HEK293 (cell line): ENCODE measurements around the gene BTRC.
A peak's percentile ranks its signal among the peaks of the same experiment; 100 is the strongest.

ENCODE experiments used
- ATF2 ChIP-seq: fragments of 450-650 bp; formaldehyde crosslinking; IDR thresholded peaks from 2 replicates; pipeline ENCODE4 v1.5.1; 2016; ENCODE audit warnings: missing biosample characterization, missing genetic modification characterization, low read depth
- GFI1B ChIP-seq: fragments of 450-650 bp; formaldehyde crosslinking; IDR thresholded peaks from 2 replicates; pipeline ENCODE4 v1.5.1; 2016; ENCODE audit warnings: missing biosample characterization, missing genetic modification characterization
- GLI2 ChIP-seq: fragments of 450-650 bp; formaldehyde crosslinking; IDR thresholded peaks from 2 replicates; pipeline ENCODE4; 2017; ENCODE audit warnings: missing biosample characterization, missing genetic modification characterization, low read depth, borderline replicate concordance
- INSM2 ChIP-seq: fragments of 450-650 bp; formaldehyde crosslinking; IDR thresholded peaks from 2 replicates; pipeline ENCODE4 v1.5.1; 2016; ENCODE audit warnings: missing biosample characterization, missing genetic modification characterization
- KLF7 ChIP-seq: fragments of 450-650 bp; formaldehyde crosslinking; IDR thresholded peaks from 2 replicates; pipeline ENCODE4 v1.5.1; 2016; ENCODE audit warnings: missing biosample characterization, missing genetic modification characterization, borderline replicate concordance
- MYNN ChIP-seq: fragments of 450-650 bp; formaldehyde crosslinking; IDR thresholded peaks from 2 replicates; pipeline ENCODE4 v1.5.1; 2016; ENCODE audit warnings: missing biosample characterization, missing genetic modification characterization, borderline replicate concordance
- PATZ1 ChIP-seq: fragments of 450-650 bp; formaldehyde crosslinking; IDR thresholded peaks from 2 replicates; pipeline ENCODE4 v1.5.1; 2016; ENCODE audit warnings: missing biosample characterization, missing genetic modification characterization
- PRDM4 ChIP-seq: fragments of 450-650 bp; formaldehyde crosslinking; IDR thresholded peaks from 2 replicates; pipeline ENCODE4 v1.5.1; 2017; ENCODE audit warnings: missing biosample characterization, missing genetic modification characterization
- TCF7L2 ChIP-seq: IDR thresholded peaks from 2 replicates; pipeline ENCODE4 v1.6.1; 2011; ENCODE audit warnings: low read depth, mild to moderate bottlenecking, inconsistent platforms, low read length, moderate library complexity, borderline replicate concordance
- YY2 ChIP-seq: fragments of 450-650 bp; formaldehyde crosslinking; IDR thresholded peaks from 2 replicates; pipeline ENCODE4 v1.5.1; 2016; ENCODE audit warnings: missing biosample characterization, missing genetic modification characterization
- ZBTB10 ChIP-seq: fragments of 450-650 bp; formaldehyde crosslinking; IDR thresholded peaks from 2 replicates; pipeline ENCODE4 v1.5.1; 2016; ENCODE audit warnings: missing biosample characterization, missing genetic modification characterization
- ZFP41 ChIP-seq: fragments of 450-650 bp; formaldehyde crosslinking; IDR thresholded peaks from 2 replicates; pipeline ENCODE4 v1.5.1; 2016; ENCODE audit warnings: missing biosample characterization, missing genetic modification characterization, borderline replicate concordance
- ZNF169 ChIP-seq: fragments of 450-650 bp; formaldehyde crosslinking; IDR thresholded peaks from 2 replicates; pipeline ENCODE4 v1.5.1; 2016; ENCODE audit warnings: missing biosample characterization, missing genetic modification characterization
- ZNF274 ChIP-seq, 2 experiments: fragments of 200-500 bp in 1 of 2; fragments of 450-650 bp in 1 of 2; sonication (Bioruptor generic) in 1 of 2; formaldehyde crosslinking in 1 of 2; IDR thresholded peaks; 2 replicates each; pipeline versions ENCODE4 v1.5.1 to v1.6.1; 2014 to 2016; ENCODE audit warnings: borderline replicate concordance in 1 of 2, inconsistent platforms in 1 of 2, low read length in 1 of 2, missing biosample characterization in 1 of 2, missing genetic modification characterization in 1 of 2
- ZNF350 ChIP-seq: fragments of 450-650 bp; formaldehyde crosslinking; IDR thresholded peaks from 2 replicates; pipeline ENCODE4 v1.5.0; 2017; ENCODE audit warnings: missing biosample characterization, mild to moderate bottlenecking, missing genetic modification characterization
- ZNF394 ChIP-seq: fragments of 450-650 bp; formaldehyde crosslinking; IDR thresholded peaks from 2 replicates; pipeline ENCODE4 v1.5.1; 2016; ENCODE audit warnings: missing biosample characterization, missing genetic modification characterization, mild to moderate bottlenecking, moderate library complexity, borderline replicate concordance
- ZNF626 ChIP-seq: fragments of 450-650 bp; sonication (Bioruptor Pico); formaldehyde crosslinking; IDR thresholded peaks from 2 replicates; pipeline ENCODE4 v1.5.1; 2018; ENCODE audit warnings: missing biosample characterization, missing genetic modification characterization, inconsistent platforms
- ZNF654 ChIP-seq: fragments of 450-650 bp; formaldehyde crosslinking; IDR thresholded peaks from 2 replicates; pipeline ENCODE4 v1.5.1; 2016; ENCODE audit warnings: low read depth, missing biosample characterization, missing genetic modification characterization
- ZNF677 ChIP-seq: fragments of 450-650 bp; IDR thresholded peaks from 2 replicates; pipeline ENCODE4 v1.5.0; 2018; ENCODE audit warnings: missing biosample characterization, mild to moderate bottlenecking, missing genetic modification characterization, moderate library complexity
- ZNF692 ChIP-seq: fragments of 450-650 bp; formaldehyde crosslinking; IDR thresholded peaks from 2 replicates; pipeline ENCODE4 v1.5.1; 2016; ENCODE audit warnings: missing biosample characterization, missing genetic modification characterization
- ZNF707 ChIP-seq: fragments of 450-650 bp; formaldehyde crosslinking; IDR thresholded peaks from 2 replicates; pipeline ENCODE4 v1.5.1; 2016; ENCODE audit warnings: missing biosample characterization, missing genetic modification characterization
- ZNF776 ChIP-seq: fragments of 450-650 bp; formaldehyde crosslinking; IDR thresholded peaks from 2 replicates; pipeline ENCODE4 v1.5.0; 2017; ENCODE audit warnings: missing biosample characterization, missing genetic modification characterization, borderline replicate concordance
- ZNF792 ChIP-seq: fragments of 450-650 bp; formaldehyde crosslinking; IDR thresholded peaks from 2 replicates; pipeline ENCODE4 v1.5.1; 2016; ENCODE audit warnings: missing biosample characterization, missing genetic modification characterization
- ZSCAN23 ChIP-seq: fragments of 450-650 bp; formaldehyde crosslinking; IDR thresholded peaks from 2 replicates; pipeline ENCODE4 v1.5.1; 2016; ENCODE audit warnings: missing biosample characterization, missing genetic modification characterization

BTRC gene

GRCh38 chr10:101441541-101442455 is 87.8 kb downstream of the BTRC start (continued):
- TF ChIP-seq PRDM4, result peak; percentile 89
- no peak; the same call in 1 of the 2 replicates for TF ChIP-seq ZNF169 (tag by site-specific recombination)
- no peak for TF ChIP-seq ZFP41
- no peak for TF ChIP-seq ZNF677 (tag by site-specific recombination)
- TF ChIP-seq ZNF350, result no peak
- no peak for TF ChIP-seq ZNF274 (IDR thresholded peaks at IDR 0.05; ENCODE audit: low read length)
- TF ChIP-seq ZNF274 (tag by site-specific recombination; IDR thresholded peaks at IDR 0.05; ENCODE audit: borderline replicate concordance), result no peak
- no peak; the same call in 1 of the 2 replicates for TF ChIP-seq TCF7L2
- TF ChIP-seq YY2 (tag by site-specific recombination), result peak; percentile 71
- TF ChIP-seq ZNF692 (tag by site-specific recombination), result peak; percentile 96
- peak; percentile 91; the same call in 1 of the 2 replicates for TF ChIP-seq KLF7 (tag by site-specific recombination)
- peak; percentile 96 for TF ChIP-seq GFI1B
- TF ChIP-seq GLI2 (tag by site-specific recombination), result no peak
- peak; percentile 91 for TF ChIP-seq PATZ1 (tag by site-specific recombination)
- TF ChIP-seq ATF2 (tag by site-specific recombination), result peak; percentile 94
- TF ChIP-seq ZNF394 (tag by site-specific recombination), result peak; percentile 81
- peak; percentile 95 for TF ChIP-seq INSM2 (tag by site-specific recombination)
- TF ChIP-seq ZNF707 (tag by site-specific recombination), result no peak
- peak; percentile 76 for TF ChIP-seq ZBTB10 (tag by site-specific recombination)
- TF ChIP-seq ZNF776 (tag by site-specific recombination), result no peak
- 0 out of 2 replicates have a peak, but pooled peaks have one; percentile 44 for TF ChIP-seq MYNN (tag by site-specific recombination)
- TF ChIP-seq ZNF792 (tag by site-specific recombination), result 0 out of 2 replicates have a peak, but pooled peaks have one; percentile 53
- TF ChIP-seq ZNF626 (tag by site-specific recombination), result no peak
- TF ChIP-seq ZSCAN23, result peak; percentile 99
- TF ChIP-seq ZNF654, result peak; percentile 100
